ENCODE results near the gene PIP5K1C.

Gene PIP5K1C

DNA sequence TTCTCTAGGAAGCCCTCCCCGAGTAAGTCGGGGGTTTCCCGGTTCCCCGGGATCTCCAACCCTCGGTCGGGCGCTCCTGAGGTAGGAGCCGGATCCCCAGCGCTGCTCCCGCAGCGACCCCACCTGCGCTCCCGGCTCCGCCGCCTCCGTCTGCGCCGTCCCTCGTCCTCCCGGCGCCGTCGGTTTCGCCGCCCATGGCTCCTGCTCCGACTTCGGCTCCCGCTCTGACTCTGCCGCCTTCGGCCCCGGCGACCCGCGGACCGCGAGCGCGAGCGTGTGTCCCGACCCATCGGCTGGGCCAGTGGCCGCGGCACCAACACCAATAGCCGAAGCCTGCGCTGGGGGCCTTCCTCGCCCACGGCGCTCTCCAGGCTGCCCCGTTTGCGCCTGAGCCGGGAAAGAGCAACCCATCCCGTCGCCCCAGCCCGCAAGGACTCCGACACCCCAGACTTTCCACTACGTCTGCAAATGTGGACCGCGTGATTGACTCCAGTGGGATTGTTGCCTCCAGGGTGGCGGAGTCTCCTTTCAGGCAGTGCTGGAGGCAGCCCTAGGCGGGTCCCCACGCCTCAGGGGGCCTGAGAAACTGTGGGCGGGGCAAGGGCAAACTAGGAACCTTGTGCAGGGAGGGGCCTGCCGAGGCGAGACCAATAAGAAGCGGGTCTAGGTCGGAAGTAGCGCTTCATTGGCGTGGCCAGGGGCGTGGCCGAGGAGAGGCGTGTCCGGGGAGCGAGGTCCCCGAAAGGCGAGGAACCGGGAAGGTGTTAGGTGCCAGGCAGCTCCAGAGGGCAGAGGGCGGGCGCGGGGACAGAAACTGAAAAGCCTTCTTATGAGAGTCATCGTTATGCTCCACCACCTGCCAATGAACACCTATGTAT is 73.6 kb downstream of the PIP5K1C start, which contains the start of gene CACTIN:
CACTIN (minus strand) TSS at position 318 of the 878 bp plus-strand sequence; CDS start at position 290, 28 bp downstream.
- TF ChIP-seq FOXP2 (optimal IDR thresholded peaks at IDR 0.05; ENCODE audit: borderline replicate concordance, extremely low read depth, extremely low read length, insufficient read depth) (peak; percentile 68), POLR2AphosphoS5 (IDR thresholded peaks at IDR 0.05; ENCODE audit: low read depth, low read length) (peak; percentile 80), TAF1 (IDR thresholded peaks at IDR 0.05; ENCODE audit: borderline replicate concordance, insufficient read depth, low read length) (peak; percentile 68; the same call in 1 of the 2 replicates), SIN3A (IDR thresholded peaks at IDR 0.05; ENCODE audit: borderline replicate concordance, insufficient read depth, low read length) (peak; percentile 38; the same call in 1 of the 2 replicates)
- TF ChIP-seq, protein P1, sequence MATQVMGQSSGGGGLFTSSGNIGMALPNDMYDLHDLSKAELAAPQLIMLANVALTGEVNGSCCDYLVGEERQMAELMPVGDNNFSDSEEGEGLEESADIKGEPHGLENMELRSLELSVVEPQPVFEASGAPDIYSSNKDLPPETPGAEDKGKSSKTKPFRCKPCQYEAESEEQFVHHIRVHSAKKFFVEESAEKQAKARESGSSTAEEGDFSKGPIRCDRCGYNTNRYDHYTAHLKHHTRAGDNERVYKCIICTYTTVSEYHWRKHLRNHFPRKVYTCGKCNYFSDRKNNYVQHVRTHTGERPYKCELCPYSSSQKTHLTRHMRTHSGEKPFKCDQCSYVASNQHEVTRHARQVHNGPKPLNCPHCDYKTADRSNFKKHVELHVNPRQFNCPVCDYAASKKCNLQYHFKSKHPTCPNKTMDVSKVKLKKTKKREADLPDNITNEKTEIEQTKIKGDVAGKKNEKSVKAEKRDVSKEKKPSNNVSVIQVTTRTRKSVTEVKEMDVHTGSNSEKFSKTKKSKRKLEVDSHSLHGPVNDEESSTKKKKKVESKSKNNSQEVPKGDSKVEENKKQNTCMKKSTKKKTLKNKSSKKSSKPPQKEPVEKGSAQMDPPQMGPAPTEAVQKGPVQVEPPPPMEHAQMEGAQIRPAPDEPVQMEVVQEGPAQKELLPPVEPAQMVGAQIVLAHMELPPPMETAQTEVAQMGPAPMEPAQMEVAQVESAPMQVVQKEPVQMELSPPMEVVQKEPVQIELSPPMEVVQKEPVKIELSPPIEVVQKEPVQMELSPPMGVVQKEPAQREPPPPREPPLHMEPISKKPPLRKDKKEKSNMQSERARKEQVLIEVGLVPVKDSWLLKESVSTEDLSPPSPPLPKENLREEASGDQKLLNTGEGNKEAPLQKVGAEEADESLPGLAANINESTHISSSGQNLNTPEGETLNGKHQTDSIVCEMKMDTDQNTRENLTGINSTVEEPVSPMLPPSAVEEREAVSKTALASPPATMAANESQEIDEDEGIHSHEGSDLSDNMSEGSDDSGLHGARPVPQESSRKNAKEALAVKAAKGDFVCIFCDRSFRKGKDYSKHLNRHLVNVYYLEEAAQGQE (IDR thresholded peaks at IDR 0.05; ENCODE audit: insufficient read depth in 1 of 2, low read depth in 2 of 2, low read length in 2 of 2): no peak

DNA sequence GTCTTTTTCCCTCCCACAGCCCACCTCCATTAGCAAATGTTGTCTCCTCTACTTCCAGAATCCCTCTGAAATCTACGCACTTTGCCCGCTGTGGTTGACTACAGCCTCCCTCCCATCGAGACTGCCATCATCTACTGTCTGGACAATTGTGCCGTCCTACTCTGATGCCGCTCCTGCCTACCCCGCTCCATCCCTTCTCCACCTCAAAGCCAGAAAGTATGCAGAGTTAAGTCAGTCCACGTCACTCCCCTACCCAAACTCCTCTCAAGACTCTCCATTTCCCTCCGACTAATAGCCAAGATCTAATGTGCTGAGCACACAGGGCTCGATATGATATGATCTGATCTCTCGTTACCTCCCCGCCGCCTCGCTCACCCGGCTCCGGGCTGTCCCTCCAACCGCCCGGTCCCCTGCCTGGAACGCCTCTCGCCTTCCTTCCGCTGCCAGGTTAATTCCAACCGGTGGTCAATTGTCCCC is 74.2 kb downstream of the PIP5K1C start:
- TF ChIP-seq SIN3A (IDR thresholded peaks at IDR 0.05; ENCODE audit: borderline replicate concordance, insufficient read depth, low read length): no peak
- TF ChIP-seq POLR2AphosphoS5 (IDR thresholded peaks at IDR 0.05; ENCODE audit: low read depth, low read length): no peak
- no peak for TF ChIP-seq TAF1 (IDR thresholded peaks at IDR 0.05; ENCODE audit: borderline replicate concordance, insufficient read depth, low read length)
- TF ChIP-seq FOXP2 (optimal IDR thresholded peaks at IDR 0.05; ENCODE audit: borderline replicate concordance, extremely low read depth, extremely low read length, insufficient read depth): no peak
- TF ChIP-seq, protein P1 (IDR thresholded peaks at IDR 0.05; ENCODE audit: insufficient read depth in 1 of 2, low read depth in 2 of 2, low read length in 2 of 2): no peak

DNA sequence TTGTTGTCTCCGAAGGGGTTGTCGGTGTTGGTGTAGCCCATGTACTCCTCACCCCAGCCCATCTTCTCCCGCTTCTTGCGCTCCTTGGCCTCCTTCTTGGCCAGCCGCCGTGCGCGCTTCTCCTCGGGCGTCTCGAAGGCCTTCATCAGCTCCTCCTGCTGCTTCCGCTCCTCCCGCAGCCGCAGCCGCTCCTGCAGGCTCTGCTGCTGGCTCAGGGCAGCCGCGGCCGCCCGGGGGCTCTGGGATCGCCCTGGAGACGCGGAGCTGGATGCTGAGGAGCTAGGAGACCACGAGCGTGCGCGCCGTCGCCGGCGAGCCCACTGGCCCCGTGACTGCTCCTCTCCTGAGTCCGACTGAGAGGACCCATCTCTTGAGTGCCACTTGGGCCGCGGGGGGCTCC is 76.6 kb downstream of the PIP5K1C start:
- TF ChIP-seq POLR2AphosphoS5 (IDR thresholded peaks at IDR 0.05; ENCODE audit: low read depth, low read length) (no peak), FOXP2 (optimal IDR thresholded peaks at IDR 0.05; ENCODE audit: borderline replicate concordance, extremely low read depth, extremely low read length, insufficient read depth) (no peak), SIN3A (IDR thresholded peaks at IDR 0.05; ENCODE audit: borderline replicate concordance, insufficient read depth, low read length) (no peak), TAF1 (IDR thresholded peaks at IDR 0.05; ENCODE audit: borderline replicate concordance, insufficient read depth, low read length) (no peak)
- TF ChIP-seq, protein P1 (IDR thresholded peaks at IDR 0.05; ENCODE audit: insufficient read depth in 1 of 2, low read depth in 2 of 2, low read length in 2 of 2): no peak

DNA sequence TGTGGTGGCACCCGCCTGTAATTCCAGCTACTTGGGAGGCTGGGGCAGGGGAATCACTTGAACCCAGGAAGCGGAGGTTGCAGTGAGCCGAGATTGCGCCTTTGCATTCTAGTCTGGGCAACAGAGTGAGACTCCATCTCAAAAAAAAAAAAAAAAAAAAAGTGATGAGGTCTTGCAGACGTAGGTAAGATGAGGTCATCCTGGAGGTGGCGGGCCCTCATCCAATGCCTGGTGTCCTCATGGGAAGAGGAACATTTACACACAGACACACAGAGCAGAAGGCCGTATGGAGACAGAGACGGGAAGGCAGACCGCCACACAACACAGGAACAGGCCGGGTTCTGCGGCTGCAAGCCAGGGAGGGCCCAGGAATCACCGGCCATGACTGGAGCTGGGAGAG is 78.0 kb downstream of the PIP5K1C start:
- no peak for TF ChIP-seq FOXP2 (optimal IDR thresholded peaks at IDR 0.05; ENCODE audit: borderline replicate concordance, extremely low read depth, extremely low read length, insufficient read depth)
- no peak for TF ChIP-seq SIN3A (IDR thresholded peaks at IDR 0.05; ENCODE audit: borderline replicate concordance, insufficient read depth, low read length)
- TF ChIP-seq, protein P1 (IDR thresholded peaks at IDR 0.05; ENCODE audit: insufficient read depth in 1 of 2, low read depth in 2 of 2, low read length in 2 of 2): no peak
- TF ChIP-seq TAF1 (IDR thresholded peaks at IDR 0.05; ENCODE audit: borderline replicate concordance, insufficient read depth, low read length): no peak
- no peak for TF ChIP-seq POLR2AphosphoS5 (IDR thresholded peaks at IDR 0.05; ENCODE audit: low read depth, low read length)

Data from PFSK-1 (cell line).